Measurements from ENCODE around the gene CCDC169. TPM values are rescaled to one million over a fixed set of nuclear protein-coding genes. Genes with fewer than 3 reads are reported as not detected.

The CCDC169 gene
- total RNA-seq, 4 donors from 2014 or later: 0.38 to 4.0 (median 2.1) TPM

DNA sequence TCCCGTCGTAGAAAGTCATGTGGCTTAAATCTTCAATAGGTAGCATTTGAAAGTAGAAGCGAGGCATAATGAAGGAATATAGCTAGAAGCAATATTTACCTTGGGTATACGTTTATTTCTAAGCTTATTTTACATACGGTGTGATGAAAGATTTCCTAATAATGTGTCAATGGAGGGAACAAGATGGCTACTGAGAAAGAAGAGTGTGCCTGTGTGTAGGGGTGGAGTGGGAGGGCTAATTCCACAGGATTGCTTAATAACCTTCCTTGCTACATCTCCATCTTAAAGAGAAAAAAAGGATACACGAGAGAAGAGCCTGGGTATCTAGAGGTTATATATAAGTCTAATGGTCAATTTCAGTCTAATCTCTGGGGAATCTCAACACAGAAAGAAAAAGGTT lies 46.6 kb upstream of the CCDC169 start:
- H3K27ac ChIP-seq: no peak overlapping the region
- no peak for TF ChIP-seq POLR2A (IDR thresholded peaks at IDR 0.05)
- TF ChIP-seq CTCF (IDR thresholded peaks at IDR 0.05): no peak
- peaks cover 4 to 10% of the 10 kb centered on the region in 2 donors for H3K4me1 ChIP-seq
- intact Hi-C loops (cut with DNase I): no loop called here
- no peak overlapping the region for H3K4me3 ChIP-seq (replicated peaks in 1 of 3)
- no peaks in the 10 kb centered on the region for H3K27me3 ChIP-seq
- H3K36me3 ChIP-seq: no peaks in the 10 kb centered on the region
- no peak for DNase-seq
- no peaks in the 10 kb centered on the region for H3K9me3 ChIP-seq
- 89 to 91% methylated on average over 6 of the region's 6 CpGs for WGBS, 2 donors

DNA sequence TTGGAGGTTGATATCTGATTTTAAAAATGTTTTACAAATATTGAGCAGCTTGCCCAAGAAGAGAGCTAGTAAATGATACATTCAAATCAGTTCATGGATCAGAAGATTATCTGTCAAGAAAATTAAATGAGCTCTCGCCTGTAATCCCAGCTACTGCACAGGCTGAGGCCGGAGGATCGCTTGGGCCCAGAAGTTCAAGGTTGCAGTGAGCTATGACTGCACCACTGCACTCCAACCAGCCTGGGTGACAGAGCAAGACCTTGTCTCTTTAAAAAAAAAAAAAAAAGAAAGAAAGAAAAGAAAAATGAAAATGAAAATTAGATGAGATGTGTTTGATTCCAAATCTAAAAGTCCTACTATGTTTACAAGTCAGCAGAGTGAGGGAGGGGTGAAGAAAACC lies 46.2 kb upstream of the CCDC169 start:
- intact Hi-C loops (cut with DNase I): no loop called here
- Histone ChIP-seq H3K4me1 (peaks cover 4 to 10% of the 10 kb centered on the region in 2 donors), H3K27ac (no peak overlapping the region), H3K27me3 (no peaks in the 10 kb centered on the region), H3K36me3 (no peaks in the 10 kb centered on the region), H3K4me3 (replicated peaks in 1 of 3) (no peak overlapping the region), H3K9me3 (no peaks in the 10 kb centered on the region)
- WGBS, 2 donors: 93 to 94% methylated on average over 3 of the region's 3 CpGs
- peak in 1 of 2 donors; percentile 9 for DNase-seq
- TF ChIP-seq POLR2A (IDR thresholded peaks at IDR 0.05) (no peak), CTCF (IDR thresholded peaks at IDR 0.05) (no peak)

DNA sequence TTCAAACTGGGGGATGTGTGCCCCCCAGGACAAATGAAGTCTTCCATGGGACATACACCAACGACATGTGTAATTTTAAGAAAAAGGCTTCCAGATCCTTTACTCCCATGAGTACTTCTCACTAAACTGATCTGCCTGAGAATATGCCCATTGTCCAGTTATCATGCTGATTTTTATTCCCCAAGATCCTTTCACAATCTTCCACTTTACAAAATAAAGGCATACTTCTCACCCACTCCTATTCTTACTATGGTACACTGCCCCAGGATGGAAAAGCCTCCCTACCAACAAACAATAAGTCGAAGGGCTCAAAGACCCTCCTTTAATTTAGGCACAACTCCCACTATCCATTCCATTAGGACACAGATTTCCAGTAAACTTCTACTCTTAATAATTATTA lies 45.1 kb upstream of the CCDC169 start:
- Histone ChIP-seq H3K4me3 (replicated peaks in 1 of 3) (no peak overlapping the region), H3K27ac (no peak overlapping the region), H3K27me3 (no peaks in the 10 kb centered on the region), H3K36me3 (no peaks in the 10 kb centered on the region), H3K9me3 (no peaks in the 10 kb centered on the region), H3K4me1 (peaks cover 4 to 10% of the 10 kb centered on the region in 2 donors)
- 85 to 91% methylated on average over 2 of the region's 2 CpGs for WGBS, 2 donors
- intact Hi-C loops (cut with DNase I): no loop called here
- DNase-seq: no peak
- TF ChIP-seq POLR2A (IDR thresholded peaks at IDR 0.05) (no peak), CTCF (IDR thresholded peaks at IDR 0.05) (no peak)

DNA sequence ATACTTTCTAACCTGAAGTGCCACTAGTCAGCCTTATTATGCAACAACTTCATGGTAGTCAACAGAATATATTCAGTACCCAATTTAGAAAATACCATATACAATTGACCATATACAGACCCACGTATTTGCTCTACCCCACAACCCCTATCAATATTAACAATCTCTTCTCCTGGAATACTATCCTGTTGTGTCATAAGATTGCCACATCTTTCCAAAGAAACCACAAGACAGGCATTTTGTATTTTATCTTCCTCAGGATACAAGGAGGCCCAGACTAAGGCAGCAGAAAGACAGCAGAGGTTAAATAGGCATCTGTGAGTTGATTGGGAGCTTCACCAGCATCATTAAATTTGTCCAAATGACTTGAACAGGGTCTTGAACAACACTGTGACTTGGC lies 44.1 kb upstream of the CCDC169 start:
- Histone ChIP-seq H3K4me3 (replicated peaks in 1 of 3) (no peak overlapping the region), H3K36me3 (no peaks in the 10 kb centered on the region), H3K27me3 (no peaks in the 10 kb centered on the region), H3K4me1 (peaks cover 4 to 6% of the 10 kb centered on the region in 2 donors), H3K27ac (no peak overlapping the region), H3K9me3 (no peaks in the 10 kb centered on the region)
- intact Hi-C loops (cut with DNase I): no loop called here
- no peak for DNase-seq
- 90 to 96% methylated on average over 1 of the region's 1 CpG for WGBS, 2 donors
- TF ChIP-seq CTCF (IDR thresholded peaks at IDR 0.05) (no peak), POLR2A (IDR thresholded peaks at IDR 0.05) (no peak)

GRCh38 chr13:36339600-36340155 lies 42.1 kb upstream of the CCDC169 start:
- H3K4me1 ChIP-seq: peaks cover 4 to 6% of the 10 kb centered on the region in 2 donors
- intact Hi-C loops (cut with DNase I): no loop called here
- WGBS, 2 donors: 79 to 87% methylated on average over 4 of the region's 4 CpGs
- peaks cover 0 to 6% of the 10 kb centered on the region in 2 donors for H3K36me3 ChIP-seq
- no peak overlapping the region for H3K4me3 ChIP-seq (replicated peaks in 1 of 3)
- DNase-seq: no peak
- no peak overlapping the region for H3K27ac ChIP-seq
- no peak for TF ChIP-seq POLR2A (IDR thresholded peaks at IDR 0.05)
- no peak for TF ChIP-seq CTCF (IDR thresholded peaks at IDR 0.05)
- H3K27me3 ChIP-seq: no peaks in the 10 kb centered on the region
- H3K9me3 ChIP-seq: no peaks in the 10 kb centered on the region

All from thyroid gland (tissue), 4 donors.